A549 (cell line): Measurements from ENCODE around the gene PSIP1. TPM values are rescaled to one million over a fixed set of nuclear protein-coding genes. Genes with fewer than 3 reads are reported as not detected.
"Not testable (repeated sequence)": the region's sequence is repeated elsewhere in the genome, so short reads cannot be mapped to it uniquely, and the experiment has no call there.

ENCODE experiments used
- ATAC-seq, 2 experiments: fragments of 200-7000 bp in 1 of 2; fragments of >200 bp in 1 of 2; cut with Nextera tagmentation in 1 of 2; cut with Tn5 transposase in 1 of 2; 3 replicates each; pipeline versions ENCODE4 v1.8.0 to v1.9.1; 2018 to 2020; ENCODE audit warnings: mild to moderate bottlenecking in 1 of 2, moderate library complexity in 1 of 2
- CTCF ChIA-PET: fragments of 300-600 bp; sonication (Branson Sonifier 250); formaldehyde crosslinking; extraction: SDS; loops from one replicate; lab custom pipeline; 2021; ENCODE audit warnings: antibody characterized with exemption, inconsistent platforms; lab: Yijun Ruan, JAX
- POLR2A ChIA-PET: fragments of 350-600 bp; formaldehyde crosslinking; extraction: SDS; loops from one replicate; lab custom pipeline; 2021; ENCODE audit warnings: antibody characterized with exemption, inconsistent platforms; lab: Yijun Ruan, JAX
- DNase-seq, 2 experiments: peaks; one replicate each; pipeline versions ENCODE4 v3.0.0 to v3.0.0-alpha.2; 2011 to 2016; ENCODE audit warnings: low read depth in 1 of 2, low spot score in 1 of 2
- FAIRE-seq: peaks from 2 replicates; lab custom pipeline; 2011; peaks lifted over from hg19 to GRCh38; lab: Jason Lieb, UNC
- H3K27ac ChIP-seq, 2 experiments: fragments of >200 bp; sonication (Bioruptor Twin); formaldehyde crosslinking; 3 replicates each; pipeline ENCODE4 v1.5.1; 2016 to 2017
- H3K4me1 ChIP-seq: fragments of >200 bp; sonication (Bioruptor Twin); formaldehyde crosslinking; 3 replicates; pipeline ENCODE4 v1.6.1; 2016
- H3K4me2 ChIP-seq: fragments of >200 bp; sonication (Bioruptor Twin); formaldehyde crosslinking; 3 replicates; pipeline ENCODE4 v1.6.1; 2016
- H3K4me3 ChIP-seq: fragments of >200 bp; sonication (Bioruptor Twin); formaldehyde crosslinking; 3 replicates; pipeline ENCODE4 v1.5.1; 2016
- H3K9me3 ChIP-seq: fragments of >200 bp; sonication (Bioruptor Twin); formaldehyde crosslinking; 3 replicates; pipeline ENCODE4 v1.6.1; 2016
- CHD4 ChIP-seq: fragments of 200-600 bp; sonication (generic); IDR thresholded peaks from 2 replicates; pipeline ENCODE4 v1.6.1; 2016; ENCODE audit warnings: antibody characterized with exemption, mild to moderate bottlenecking, borderline replicate concordance
- CTCF ChIP-seq: fragments of >200 bp; sonication (Bioruptor Twin); formaldehyde crosslinking; IDR thresholded peaks from 3 replicates; pipeline ENCODE4 v1.5.1; 2016
- FOSL2 ChIP-seq, 2 experiments: fragments of 450-650 bp in 1 of 2; fragments of >200 bp in 1 of 2; sonication (Bioruptor Twin) in 1 of 2; formaldehyde crosslinking; IDR thresholded peaks; 2 replicates each; pipeline versions ENCODE4 v1.5.0 to v1.6.1; 2016 to 2020; ENCODE audit warnings: mild to moderate bottlenecking in 1 of 2, moderate library complexity in 1 of 2
- HDAC2 ChIP-seq: fragments of 200-600 bp; sonication (generic); IDR thresholded peaks from 2 replicates; pipeline ENCODE4 v1.6.1; 2016
- KDM1A ChIP-seq: fragments of 200-600 bp; sonication (generic); IDR thresholded peaks from 2 replicates; pipeline ENCODE4 v1.6.1; 2016; ENCODE audit warnings: low read depth, mild to moderate bottlenecking
- MAFK ChIP-seq: fragments of 450-650 bp; IDR thresholded peaks from 2 replicates; pipeline ENCODE4 v1.6.1; 2014; ENCODE audit not compliant: partially characterized antibody
- MAX ChIP-seq: IDR thresholded peaks from 2 replicates; pipeline ENCODE4 v1.6.1; 2012
- NPAS2 ChIP-seq: fragments of 250-450 bp; sonication (Bioruptor Pico); IDR thresholded peaks from 2 replicates; pipeline ENCODE4 v1.8.0; 2022; ENCODE audit warnings: mild to moderate bottlenecking, moderate library complexity, borderline replicate concordance
- NR3C1 ChIP-seq: fragments of >200 bp; sonication (Bioruptor Twin); formaldehyde crosslinking; IDR thresholded peaks from 3 replicates; pipeline ENCODE4 v1.6.1; 2017
- PBX3 ChIP-seq: IDR thresholded peaks from 2 replicates; pipeline ENCODE4 v1.6.1; 2012
- REST ChIP-seq: fragments of 200-600 bp; sonication (generic); IDR thresholded peaks from 2 replicates; pipeline ENCODE4 v1.6.1; 2016; ENCODE audit warnings: antibody characterized with exemption, mild to moderate bottlenecking, moderate library complexity
- ZC3H11A ChIP-seq: fragments of 450-650 bp; IDR thresholded peaks from 2 replicates; pipeline ENCODE4 v1.6.1; 2014; ENCODE audit warnings: antibody characterized with exemption, mild to moderate bottlenecking
- WGBS: methylation state at CpG from one replicate; pipeline ENCODE4 v1.1.6; 2017; ENCODE audit errors: missing lambda C conversion rate; 5-methylcytosine and 5-hydroxymethylcytosine counted together
- polyA plus RNA-seq, 4 experiments: library from polyadenylated mRNA; depleted of rRNA in 3 of 4; stranded (reverse); fragments of >200 nt; fragmentation: RNase III in 1 of 4; extraction: RNeasy Plus Mini Kit Qiagen cat#74134 plus additional on column Dnase treatment in 1 of 4; gene quantifications; 2 replicates in 3 of 4; 3 replicates in 1 of 4; pipeline ENCODE4 v1.2.3, GENCODE V29; 2011 to 2017

Gene PSIP1
- polyA plus RNA-seq, 2 of the 4 experiments (the other 2 are of a cell fraction) = 84.2 to 119 TPM

GRCh38 chr9:15529566-15530324, 19.0 kb upstream of the PSIP1 start (continued):
- no peak for TF ChIP-seq REST
- TF ChIP-seq ZC3H11A = no peak
- TF ChIP-seq NPAS2 (CRISPR knock-in tag) = no peak
- no peak for TF ChIP-seq NR3C1
- TF ChIP-seq CTCF = no peak
- no peak for TF ChIP-seq PBX3
- no peak for TF ChIP-seq FOSL2 (IDR thresholded peaks at IDR 0.05)
- no peak for TF ChIP-seq FOSL2 (CRISPR knock-in tag; IDR thresholded peaks at IDR 0.05)

GRCh38 chr9:15527035-15527434, 16.3 kb upstream of the PSIP1 start:
- POLR2A ChIA-PET, ATAC-seq, DNase-seq, FAIRE-seq, H3K4me1 ChIP-seq, H3K9me3 ChIP-seq, H3K4me3 ChIP-seq, CTCF ChIA-PET, H3K27ac ChIP-seq, H3K4me2 ChIP-seq: not testable (repeated sequence)
- 54% methylated on average over 5 of the region's 5 CpGs for WGBS

- no peak for FAIRE-seq
- no peak overlapping the region for H3K4me2 ChIP-seq
These were observed 15.2 kb upstream of the PSIP1 start for GRCh38 chr9:15525958-15526357.

GRCh38 chr9:15524845-15525455, 14.2 kb upstream of the PSIP1 start:
- Histone ChIP-seq H3K4me1 (no peaks in the 10 kb centered on the region), H3K9me3 (no peaks in the 10 kb centered on the region), H3K4me3 (no peak overlapping the region), H3K27ac (no peak overlapping the region)
- WGBS = 55% methylated on average over 8 of the region's 8 CpGs
- ChIA-PET CTCF (interaction anchor here (1.0 kb wide), 1 partner anchor 12 kb away, joined by 3 read pairs; no protein-coding TSS in a partner anchor), POLR2A (no interaction called here)
- no peak for DNase-seq
- TF ChIP-seq HDAC2 (no peak), KDM1A (no peak), MAX (no peak), MAFK (peak; percentile 61)
- TF ChIP-seq, all 56 proteins: peak for 1
- no peak for ATAC-seq
- H3K4me2 ChIP-seq = no peak overlapping the region
- FAIRE-seq = no peak

More at GRCh38 chr9:15525958-15526357, 15.2 kb upstream of the PSIP1 start:
- Histone ChIP-seq H3K27ac (no peak overlapping the region), H3K4me3 (no peak overlapping the region), H3K9me3 (no peaks in the 10 kb centered on the region), H3K4me1 (no peaks in the 10 kb centered on the region)
- TF ChIP-seq CHD4 (no peak), NR3C1 (no peak)
- CTCF ChIA-PET = no interaction called here
- no peak for DNase-seq
- no peak for ATAC-seq
- POLR2A ChIA-PET = no interaction called here
- WGBS = 71% methylated on average over 2 of the region's 2 CpGs
